Stimulated activated CD8-positive, alpha-beta memory T cell treated with anti-CD3 and anti-CD28 coated beads, Interleukin-7, amount 100 ng/mL, for 24 hours (primary cell): ENCODE results near the gene OPCML.

Experiments used
- DNase-seq: peaks from one replicate; pipeline ENCODE4 v3.0.0-alpha.2; 2020; ENCODE audit warnings: low read depth

Gene OPCML

GRCh38 chr11:133034929-133035328 lies 497.4 kb downstream of the OPCML start:
- no peak for DNase-seq

- DNase-seq, result no peak
These were observed 503.2 kb downstream of the OPCML start for GRCh38 chr11:133029107-133029506.

- no peak for DNase-seq
These were observed 505.3 kb downstream of the OPCML start for GRCh38 chr11:133026952-133027351.

GRCh38 chr11:133024301-133024700 lies 508.0 kb downstream of the OPCML start:
- DNase-seq, result no peak

- DNase-seq, result no peak
These were observed 509.1 kb downstream of the OPCML start for GRCh38 chr11:133023232-133023631.

- no peak for DNase-seq
These were observed 510.7 kb downstream of the OPCML start for GRCh38 chr11:133021553-133021952.

- no peak for DNase-seq
These were observed 512.0 kb downstream of the OPCML start for GRCh38 chr11:133020372-133020714.

- no peak for DNase-seq
These were observed 512.5 kb downstream of the OPCML start for GRCh38 chr11:133019545-133020371.

GRCh38 chr11:133015457-133015856 lies 516.8 kb downstream of the OPCML start:
- no peak for DNase-seq

- no peak for DNase-seq
These were observed 518.0 kb downstream of the OPCML start for GRCh38 chr11:133014337-133014736.

GRCh38 chr11:133012803-133013202 lies 519.5 kb downstream of the OPCML start:
- no peak for DNase-seq

- DNase-seq, result no peak
These were observed 520.7 kb downstream of the OPCML start for GRCh38 chr11:133011604-133012003.

GRCh38 chr11:133007027-133007584 lies 525.2 kb downstream of the OPCML start:
- no peak for DNase-seq

GRCh38 chr11:133004369-133004768 lies 527.9 kb downstream of the OPCML start:
- no peak for DNase-seq

- DNase-seq, result no peak
These were observed 532.8 kb downstream of the OPCML start for GRCh38 chr11:132999516-132999915.

GRCh38 chr11:132999031-132999430 lies 533.3 kb downstream of the OPCML start:
- no peak for DNase-seq

GRCh38 chr11:132997396-132997795 lies 534.9 kb downstream of the OPCML start:
- no peak for DNase-seq

GRCh38 chr11:132994966-132995365 lies 537.3 kb downstream of the OPCML start:
- DNase-seq, result no peak

GRCh38 chr11:132993991-132994502 lies 538.3 kb downstream of the OPCML start:
- no peak for DNase-seq

- DNase-seq, result no peak
These were observed 539.3 kb downstream of the OPCML start for GRCh38 chr11:132992838-132993631.

- no peak for DNase-seq
These were observed 543.9 kb downstream of the OPCML start for GRCh38 chr11:132988411-132988810.

- DNase-seq, result no peak
These were observed 544.4 kb downstream of the OPCML start for GRCh38 chr11:132987936-132988335.

GRCh38 chr11:132983641-132983978 lies 548.7 kb downstream of the OPCML start:
- no peak for DNase-seq
